SIG-M5 (cell line): ENCODE data around the gene RAB27A.

ENCODE experiments used
- DNase-seq: peaks from one replicate; lab custom pipeline; 2025; lab: John Stamatoyannopoulos, UW

Gene RAB27A

GRCh38 chr15:55221090-55222011 lies 68.3 kb downstream of the RAB27A start:
- peak; percentile 96 for DNase-seq

GRCh38 chr15:55220606-55221005 lies 69.0 kb downstream of the RAB27A start:
- DNase-seq, result no peak

GRCh38 chr15:55218056-55218455 lies 71.6 kb downstream of the RAB27A start:
- no peak for DNase-seq

- no peak for DNase-seq
Observed at GRCh38 chr15:55204464-55204863, 85.1 kb downstream of the RAB27A start.

- DNase-seq, result no peak
Observed at GRCh38 chr15:55202206-55202605, 87.4 kb downstream of the RAB27A start.

- DNase-seq, result no peak
Observed at GRCh38 chr15:55198706-55199105, 90.9 kb downstream of the RAB27A start.

GRCh38 chr15:55197719-55198118 lies 91.9 kb downstream of the RAB27A start:
- DNase-seq, result no peak

- no peak for DNase-seq
Observed at GRCh38 chr15:55197362-55197705, 92.3 kb downstream of the RAB27A start.

GRCh38 chr15:55196458-55197361 lies 92.9 kb downstream of the RAB27A start, which contains the start of gene RSL24D1:
RSL24D1 (minus strand) TSS chr15:55196941; CDS start chr15:55196890, 51 bp downstream.
- peak; percentile 95 for DNase-seq

GRCh38 chr15:55195996-55196395 lies 93.6 kb downstream of the RAB27A start:
- DNase-seq, result no peak

GRCh38 chr15:55194256-55194655 lies 95.4 kb downstream of the RAB27A start:
- no peak for DNase-seq

GRCh38 chr15:55186331-55186730 lies 103.3 kb downstream of the RAB27A start:
- no peak for DNase-seq

GRCh38 chr15:55183679-55184078 lies 105.9 kb downstream of the RAB27A start:
- DNase-seq, result no peak

- DNase-seq, result no peak
Observed at GRCh38 chr15:55179141-55179540, 110.5 kb downstream of the RAB27A start.

- DNase-seq, result no peak
Observed at GRCh38 chr15:55170361-55170760, 119.3 kb downstream of the RAB27A start.

- DNase-seq, result peak; percentile 20
Observed at GRCh38 chr15:55168350-55168974, 121.2 kb downstream of the RAB27A start.

- no peak for DNase-seq
Observed at GRCh38 chr15:55164284-55164683, 125.3 kb downstream of the RAB27A start.
